HEK293 (cell line): ENCODE data around the gene F2.

Experiments
- CTCF ChIP-seq: fragments of 450-650 bp; formaldehyde crosslinking; IDR thresholded peaks from 2 replicates; pipeline ENCODE4 v1.5.1; 2016; ENCODE audit warnings: missing biosample characterization, missing genetic modification characterization
- TF ChIP-seq, protein P1 (sequence below): fragments of 450-650 bp; formaldehyde crosslinking; IDR thresholded peaks from 2 replicates; pipeline ENCODE4 v1.5.1; 2017; ENCODE audit warnings: missing biosample characterization, missing genetic modification characterization

DNA sequence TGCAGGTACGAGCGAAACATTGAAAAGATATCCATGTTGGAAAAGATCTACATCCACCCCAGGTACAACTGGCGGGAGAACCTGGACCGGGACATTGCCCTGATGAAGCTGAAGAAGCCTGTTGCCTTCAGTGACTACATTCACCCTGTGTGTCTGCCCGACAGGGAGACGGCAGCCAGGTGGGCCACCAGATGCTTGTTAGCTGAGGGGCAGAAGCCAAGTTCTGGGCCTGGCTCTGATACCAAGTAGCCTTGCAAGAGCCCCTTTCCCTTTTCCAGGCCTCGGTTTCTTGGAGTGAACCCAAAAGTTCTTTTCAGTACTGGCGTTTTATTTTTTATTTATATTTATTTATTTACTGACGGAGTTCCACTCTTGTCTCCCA, 9.6 kb downstream of the F2 start:
- TF ChIP-seq, protein P1, sequence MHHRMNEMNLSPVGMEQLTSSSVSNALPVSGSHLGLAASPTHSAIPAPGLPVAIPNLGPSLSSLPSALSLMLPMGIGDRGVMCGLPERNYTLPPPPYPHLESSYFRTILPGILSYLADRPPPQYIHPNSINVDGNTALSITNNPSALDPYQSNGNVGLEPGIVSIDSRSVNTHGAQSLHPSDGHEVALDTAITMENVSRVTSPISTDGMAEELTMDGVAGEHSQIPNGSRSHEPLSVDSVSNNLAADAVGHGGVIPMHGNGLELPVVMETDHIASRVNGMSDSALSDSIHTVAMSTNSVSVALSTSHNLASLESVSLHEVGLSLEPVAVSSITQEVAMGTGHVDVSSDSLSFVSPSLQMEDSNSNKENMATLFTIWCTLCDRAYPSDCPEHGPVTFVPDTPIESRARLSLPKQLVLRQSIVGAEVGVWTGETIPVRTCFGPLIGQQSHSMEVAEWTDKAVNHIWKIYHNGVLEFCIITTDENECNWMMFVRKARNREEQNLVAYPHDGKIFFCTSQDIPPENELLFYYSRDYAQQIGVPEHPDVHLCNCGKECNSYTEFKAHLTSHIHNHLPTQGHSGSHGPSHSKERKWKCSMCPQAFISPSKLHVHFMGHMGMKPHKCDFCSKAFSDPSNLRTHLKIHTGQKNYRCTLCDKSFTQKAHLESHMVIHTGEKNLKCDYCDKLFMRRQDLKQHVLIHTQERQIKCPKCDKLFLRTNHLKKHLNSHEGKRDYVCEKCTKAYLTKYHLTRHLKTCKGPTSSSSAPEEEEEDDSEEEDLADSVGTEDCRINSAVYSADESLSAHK (tag by site-specific recombination) = no peak
- no peak for TF ChIP-seq CTCF (tag by site-specific recombination)
